ENCODE data around the gene KLHDC9. TPM values are rescaled to one million over a fixed set of nuclear protein-coding genes. Genes with fewer than 3 reads are reported as not detected.

Gene KLHDC9
- total and polyA plus RNA-seq, 9 of the 15 experiments (the other 6 are each of a cell fraction or from before 2014, with no cell fraction given) = not detected

GRCh38 chr1:161132410-161133219, 34.5 kb downstream of the KLHDC9 start, which contains the start of gene DEDD (continued):
- TF ChIP-seq NFIX (CRISPR knock-in tag; IDR thresholded peaks at IDR 0.05; ENCODE audit: low read depth) (no peak), SAP30 (IDR thresholded peaks at IDR 0.05; ENCODE audit: borderline replicate concordance, insufficient read depth, low read depth, low read length, poor library complexity, severe bottlenecking) (peak; percentile 71), ELF1 (tag; IDR thresholded peaks at IDR 0.05) (peak; percentile 96), ELF2 (CRISPR knock-in tag; IDR thresholded peaks at IDR 0.05) (peak; percentile 96), ZNF766 (CRISPR knock-in tag; conservative IDR thresholded peaks at IDR 0.05) (peak; percentile 95), RBM17 (IDR thresholded peaks at IDR 0.05; ENCODE audit: borderline replicate concordance, low read depth, low read length) (no peak), HDAC3 (IDR thresholded peaks at IDR 0.05; ENCODE audit: borderline replicate concordance, partially characterized antibody) (no peak), NONO (IDR thresholded peaks at IDR 0.05; ENCODE audit: low read depth in 2 of 2, low read length in 1 of 2) (peak; percentile 50 to 60; a peak in 2 of 4 replicates), ZNF589 (CRISPR knock-in tag; IDR thresholded peaks at IDR 0.05; ENCODE audit: low read depth) (peak; percentile 32), RBFOX2 (IDR thresholded peaks at IDR 0.05; ENCODE audit: low read depth, low read length) (peak; percentile 94), ETS2 (tag; IDR thresholded peaks at IDR 0.05; ENCODE audit: borderline replicate concordance, poor library complexity, severe bottlenecking) (no peak), L3MBTL2 (IDR thresholded peaks at IDR 0.05) (peak; percentile 73), ZBTB17 (CRISPR knock-in tag; IDR thresholded peaks at IDR 0.05) (peak; percentile 82), SMAD4 (CRISPR knock-in tag; conservative IDR thresholded peaks at IDR 0.05) (peak; percentile 87), ZFPM2 (CRISPR knock-in tag; IDR thresholded peaks at IDR 0.05) (no peak), PCBP1 (IDR thresholded peaks at IDR 0.05; ENCODE audit: low read depth, low read length, poor library complexity, severe bottlenecking) (peak; percentile 81), PHB2 (IDR thresholded peaks at IDR 0.05; ENCODE audit: low read depth) (no peak), ETV1 (tag; conservative IDR thresholded peaks at IDR 0.05; ENCODE audit: low read depth) (peak; percentile 60), HDAC1 (IDR thresholded peaks at IDR 0.05) (peak in 1 of 2 experiments; percentile 22; a peak in 1 of 4 replicates), SIN3B (IDR thresholded peaks at IDR 0.05; ENCODE audit: low read depth) (peak; percentile 77), ATF1 (CRISPR knock-in tag; IDR thresholded peaks at IDR 0.05) (no peak), ATF1 (tag; IDR thresholded peaks at IDR 0.05) (peak; percentile 79)
- TF ChIP-seq, protein P1, sequence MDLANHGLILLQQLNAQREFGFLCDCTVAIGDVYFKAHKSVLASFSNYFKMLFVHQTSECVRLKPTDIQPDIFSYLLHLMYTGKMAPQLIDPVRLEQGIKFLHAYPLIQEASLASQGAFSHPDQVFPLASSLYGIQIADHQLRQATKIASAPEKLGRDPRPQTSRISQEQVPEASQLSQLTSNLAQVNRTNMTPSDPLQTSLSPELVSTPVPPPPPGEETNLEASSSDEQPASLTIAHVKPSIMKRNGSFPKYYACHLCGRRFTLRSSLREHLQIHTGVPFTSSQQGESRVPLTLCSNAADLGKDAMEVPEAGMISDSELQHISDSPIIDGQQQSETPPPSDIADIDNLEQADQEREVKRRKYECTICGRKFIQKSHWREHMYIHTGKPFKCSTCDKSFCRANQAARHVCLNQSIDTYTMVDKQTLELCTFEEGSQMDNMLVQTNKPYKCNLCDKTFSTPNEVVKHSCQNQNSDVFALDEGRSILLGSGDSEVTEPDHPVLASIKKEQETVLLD (IDR thresholded peaks at IDR 0.05) = peak; percentile 67; the same call in 1 of the 2 replicates
- TF ChIP-seq, protein P2, sequence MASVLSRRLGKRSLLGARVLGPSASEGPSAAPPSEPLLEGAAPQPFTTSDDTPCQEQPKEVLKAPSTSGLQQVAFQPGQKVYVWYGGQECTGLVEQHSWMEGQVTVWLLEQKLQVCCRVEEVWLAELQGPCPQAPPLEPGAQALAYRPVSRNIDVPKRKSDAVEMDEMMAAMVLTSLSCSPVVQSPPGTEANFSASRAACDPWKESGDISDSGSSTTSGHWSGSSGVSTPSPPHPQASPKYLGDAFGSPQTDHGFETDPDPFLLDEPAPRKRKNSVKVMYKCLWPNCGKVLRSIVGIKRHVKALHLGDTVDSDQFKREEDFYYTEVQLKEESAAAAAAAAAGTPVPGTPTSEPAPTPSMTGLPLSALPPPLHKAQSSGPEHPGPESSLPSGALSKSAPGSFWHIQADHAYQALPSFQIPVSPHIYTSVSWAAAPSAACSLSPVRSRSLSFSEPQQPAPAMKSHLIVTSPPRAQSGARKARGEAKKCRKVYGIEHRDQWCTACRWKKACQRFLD (CRISPR knock-in tag; IDR thresholded peaks at IDR 0.05) = peak; percentile 92

All from K562 (cell line).